ENCODE measurements around the gene SOX8. TPM values are rescaled to one million over a fixed set of nuclear protein-coding genes. Genes with fewer than 3 reads are reported as not detected.
A peak's percentile ranks its signal among the peaks of the same experiment; 100 is the strongest.

Gene SOX8
- total and polyA plus RNA-seq, 10 of the 15 experiments (the other 5 are each of a cell fraction or from before 2014, with no cell fraction given) = not detected

GRCh38 chr16:974611-975261 lies 6.8 kb upstream of the SOX8 start:
- ChIA-PET CTCF (no interaction called here), SMC1A (ENCODE audit: uncharacterized antibody, unreplicated experiment) (no interaction called here), RAD21 (ENCODE audit: unreplicated experiment) (no interaction called here), POLR2A (no interaction called here)
- no peaks in the 10 kb centered on the region for H4K20me1 ChIP-seq (ENCODE audit: control insufficient read depth, insufficient read depth)
- H3K4me3 ChIP-seq = no peak overlapping the region
- no peaks in the 10 kb centered on the region for H3K79me2 ChIP-seq (ENCODE audit: control insufficient read depth, insufficient read depth, low read length)
- no peak for FAIRE-seq
- no peak for ATAC-seq
- no peak for DNase-seq (ENCODE audit: low read depth, low spot score)
- no peak overlapping the region for H3K4me2 ChIP-seq (ENCODE audit: control insufficient read depth, insufficient read depth)
- H3K36me3 ChIP-seq (ENCODE audit: control insufficient read depth in 2 of 2, insufficient read depth in 2 of 2, low read length in 1 of 2) = no peaks in the 10 kb centered on the region
- intact Hi-C loops (cut with micrococcal nuclease; ENCODE audit: unreplicated experiment) (no loop called here), in situ Hi-C loops (cut with MboI) (no loop called here)
- peaks cover 0 to 3% of the 10 kb centered on the region in 2 experiments; a peak in 1 of 4 replicates for H3K27me3 ChIP-seq (replicated peaks in 1 of 2; ENCODE audit: control insufficient read depth in 2 of 2, insufficient read depth in 2 of 2, low read length in 1 of 2)
- no peak overlapping the region for H3K9ac ChIP-seq (ENCODE audit: control insufficient read depth, insufficient read depth, low read length)
- peaks cover 3% of the 10 kb centered on the region for H3K4me1 ChIP-seq (ENCODE audit: control insufficient read depth, insufficient read depth, low read length)
- H2AFZ ChIP-seq (ENCODE audit: control insufficient read depth, low read depth, low read length) = no peak overlapping the region
- no peak overlapping the region for H3K27ac ChIP-seq (ENCODE audit: control insufficient read depth, insufficient read depth)
- peak; percentile 11 for TF ChIP-seq USF1 (IDR thresholded peaks at IDR 0.05; ENCODE audit: borderline replicate concordance, extremely low read length, insufficient read depth, low read depth, low read length)
- TF ChIP-seq CHD1 (IDR thresholded peaks at IDR 0.05; ENCODE audit: low read depth, low read length) = no peak
- BruUV-seq (replicated peaks) = no TSS peak
- H3K9me3 ChIP-seq (replicated peaks; ENCODE audit: control insufficient read depth, insufficient read depth, low read length) = peaks cover 2% of the 10 kb centered on the region; the same call in 1 of the 3 replicates
- 36% methylated on average over 26 of the region's 26 CpGs for WGBS (ENCODE audit: insufficient coverage, insufficient replicate concordance, low lambda C conversion rate, missing lambda C conversion rate)

- ChIA-PET CTCF (no interaction called here), RAD21 (ENCODE audit: unreplicated experiment) (no interaction called here), POLR2A (no interaction called here), SMC1A (ENCODE audit: uncharacterized antibody, unreplicated experiment) (no interaction called here)
- ATAC-seq (no peak), FAIRE-seq (no peak), DNase-seq (ENCODE audit: low read depth, low spot score) (no peak)
- Histone ChIP-seq H3K36me3 (ENCODE audit: control insufficient read depth in 2 of 2, insufficient read depth in 2 of 2, low read length in 1 of 2) (no peaks in the 10 kb centered on the region), H3K79me2 (ENCODE audit: control insufficient read depth, insufficient read depth, low read length) (no peaks in the 10 kb centered on the region), H3K9me3 (replicated peaks; ENCODE audit: control insufficient read depth, insufficient read depth, low read length) (peaks cover 2% of the 10 kb centered on the region; the same call in 1 of the 3 replicates), H3K27ac (ENCODE audit: control insufficient read depth, insufficient read depth) (no peak overlapping the region), H3K9ac (ENCODE audit: control insufficient read depth, insufficient read depth, low read length) (no peak overlapping the region), H4K20me1 (ENCODE audit: control insufficient read depth, insufficient read depth) (no peaks in the 10 kb centered on the region), H3K4me1 (ENCODE audit: control insufficient read depth, insufficient read depth, low read length) (no peaks in the 10 kb centered on the region), H3K4me2 (ENCODE audit: control insufficient read depth, insufficient read depth) (no peak overlapping the region), H3K27me3 (replicated peaks in 1 of 2; ENCODE audit: control insufficient read depth in 2 of 2, insufficient read depth in 2 of 2, low read length in 1 of 2) (peaks cover 0 to 7% of the 10 kb centered on the region in 2 experiments; a peak in 2 of 4 replicates), H3K4me3 (no peak overlapping the region), H2AFZ (ENCODE audit: control insufficient read depth, low read depth, low read length) (no peak overlapping the region)
- in situ Hi-C loops (cut with MboI) (no loop called here), intact Hi-C loops (cut with micrococcal nuclease; ENCODE audit: unreplicated experiment) (no loop called here)
- BruUV-seq (replicated peaks) = no TSS peak
- 80% methylated on average over 12 of the region's 12 CpGs for WGBS (ENCODE audit: insufficient coverage, insufficient replicate concordance, low lambda C conversion rate, missing lambda C conversion rate)
- TF ChIP-seq FOXM1 (IDR thresholded peaks at IDR 0.05; ENCODE audit: low read depth, low read length) (no peak), FOS (IDR thresholded peaks at IDR 0.05; ENCODE audit: borderline replicate concordance, extremely low read depth, insufficient read length) (no peak), BRCA1 (IDR thresholded peaks at IDR 0.05; ENCODE audit: low read depth, low read length) (no peak), SIX5 (IDR thresholded peaks at IDR 0.05; ENCODE audit: low read depth, low read length, severe bottlenecking) (no peak), MEF2A (IDR thresholded peaks at IDR 0.05; ENCODE audit: insufficient read depth, low read depth, low read length) (no peak)
- TF ChIP-seq, protein P1, sequence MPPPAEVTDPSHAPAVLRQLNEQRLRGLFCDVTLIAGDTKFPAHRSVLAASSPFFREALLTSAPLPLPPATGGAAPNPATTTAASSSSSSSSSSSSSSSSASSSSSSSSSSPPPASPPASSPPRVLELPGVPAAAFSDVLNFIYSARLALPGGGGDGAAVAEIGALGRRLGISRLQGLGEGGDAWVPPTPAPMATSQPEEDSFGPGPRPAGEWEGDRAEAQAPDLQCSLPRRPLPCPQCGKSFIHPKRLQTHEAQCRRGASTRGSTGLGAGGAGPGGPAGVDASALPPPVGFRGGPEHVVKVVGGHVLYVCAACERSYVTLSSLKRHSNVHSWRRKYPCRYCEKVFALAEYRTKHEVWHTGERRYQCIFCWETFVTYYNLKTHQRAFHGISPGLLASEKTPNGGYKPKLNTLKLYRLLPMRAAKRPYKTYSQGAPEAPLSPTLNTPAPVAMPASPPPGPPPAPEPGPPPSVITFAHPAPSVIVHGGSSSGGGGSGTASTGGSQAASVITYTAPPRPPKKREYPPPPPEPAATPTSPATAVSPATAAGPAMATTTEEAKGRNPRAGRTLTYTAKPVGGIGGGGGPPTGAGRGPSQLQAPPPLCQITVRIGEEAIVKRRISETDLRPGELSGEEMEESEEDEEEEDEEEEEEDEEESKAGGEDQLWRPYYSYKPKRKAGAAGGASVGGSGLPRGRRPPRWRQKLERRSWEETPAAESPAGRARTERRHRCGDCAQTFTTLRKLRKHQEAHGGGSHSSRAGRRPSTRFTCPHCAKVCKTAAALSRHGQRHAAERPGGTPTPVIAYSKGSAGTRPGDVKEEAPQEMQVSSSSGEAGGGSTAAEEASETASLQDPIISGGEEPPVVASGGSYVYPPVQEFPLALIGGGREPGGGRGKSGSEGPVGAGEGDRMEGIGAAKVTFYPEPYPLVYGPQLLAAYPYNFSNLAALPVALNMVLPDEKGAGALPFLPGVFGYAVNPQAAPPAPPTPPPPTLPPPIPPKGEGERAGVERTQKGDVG (CRISPR knock-in tag; IDR thresholded peaks at IDR 0.05) = no peak
- TF ChIP-seq, protein P2, sequence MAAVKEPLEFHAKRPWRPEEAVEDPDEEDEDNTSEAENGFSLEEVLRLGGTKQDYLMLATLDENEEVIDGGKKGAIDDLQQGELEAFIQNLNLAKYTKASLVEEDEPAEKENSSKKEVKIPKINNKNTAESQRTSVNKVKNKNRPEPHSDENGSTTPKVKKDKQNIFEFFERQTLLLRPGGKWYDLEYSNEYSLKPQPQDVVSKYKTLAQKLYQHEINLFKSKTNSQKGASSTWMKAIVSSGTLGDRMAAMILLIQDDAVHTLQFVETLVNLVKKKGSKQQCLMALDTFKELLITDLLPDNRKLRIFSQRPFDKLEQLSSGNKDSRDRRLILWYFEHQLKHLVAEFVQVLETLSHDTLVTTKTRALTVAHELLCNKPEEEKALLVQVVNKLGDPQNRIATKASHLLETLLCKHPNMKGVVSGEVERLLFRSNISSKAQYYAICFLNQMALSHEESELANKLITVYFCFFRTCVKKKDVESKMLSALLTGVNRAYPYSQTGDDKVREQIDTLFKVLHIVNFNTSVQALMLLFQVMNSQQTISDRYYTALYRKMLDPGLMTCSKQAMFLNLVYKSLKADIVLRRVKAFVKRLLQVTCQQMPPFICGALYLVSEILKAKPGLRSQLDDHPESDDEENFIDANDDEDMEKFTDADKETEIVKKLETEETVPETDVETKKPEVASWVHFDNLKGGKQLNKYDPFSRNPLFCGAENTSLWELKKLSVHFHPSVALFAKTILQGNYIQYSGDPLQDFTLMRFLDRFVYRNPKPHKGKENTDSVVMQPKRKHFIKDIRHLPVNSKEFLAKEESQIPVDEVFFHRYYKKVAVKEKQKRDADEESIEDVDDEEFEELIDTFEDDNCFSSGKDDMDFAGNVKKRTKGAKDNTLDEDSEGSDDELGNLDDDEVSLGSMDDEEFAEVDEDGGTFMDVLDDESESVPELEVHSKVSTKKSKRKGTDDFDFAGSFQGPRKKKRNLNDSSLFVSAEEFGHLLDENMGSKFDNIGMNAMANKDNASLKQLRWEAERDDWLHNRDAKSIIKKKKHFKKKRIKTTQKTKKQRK (IDR thresholded peaks at IDR 0.05; ENCODE audit: low read depth, low read length) = no peak
Measured at GRCh38 chr16:975291-975690, 6.3 kb upstream of the SOX8 start.

Data from GM12878 (cell line).